ENCODE data around the gene BTBD9.

Gene BTBD9

GRCh38 chr6:38159596-38159995 is 480.1 kb downstream of the BTBD9 start:
- H3K27me3 ChIP-seq = no peaks in the 10 kb centered on the region
- no peaks in the 10 kb centered on the region for H3K9me3 ChIP-seq

GRCh38 chr6:38158762-38159350 is 480.9 kb downstream of the BTBD9 start:
- Histone ChIP-seq H3K9me3 (no peaks in the 10 kb centered on the region), H3K4me1 (no peaks in the 10 kb centered on the region), H3K4me3 (ENCODE audit: low read depth, low read length) (no peak overlapping the region), H3K27me3 (no peaks in the 10 kb centered on the region), H3K36me3 (no peaks in the 10 kb centered on the region)
- no peak for TF ChIP-seq CTCF (IDR thresholded peaks at IDR 0.05; ENCODE audit: low read depth, low read length)
- DNase-seq = no peak

More at GRCh38 chr6:38159596-38159995, 480.1 kb downstream of the BTBD9 start:
- no peak for DNase-seq
- Histone ChIP-seq H3K36me3 (no peaks in the 10 kb centered on the region), H3K4me1 (no peaks in the 10 kb centered on the region), H3K4me3 (ENCODE audit: low read depth, low read length) (no peak overlapping the region)
- no peak for TF ChIP-seq CTCF (IDR thresholded peaks at IDR 0.05; ENCODE audit: low read depth, low read length)

GRCh38 chr6:38157905-38158304 is 481.8 kb downstream of the BTBD9 start:
- Histone ChIP-seq H3K9me3 (no peaks in the 10 kb centered on the region), H3K4me1 (no peaks in the 10 kb centered on the region), H3K27me3 (no peaks in the 10 kb centered on the region), H3K4me3 (ENCODE audit: low read depth, low read length) (no peak overlapping the region), H3K36me3 (peaks cover 5% of the 10 kb centered on the region; the same call in 1 of the 2 replicates)
- TF ChIP-seq CTCF (IDR thresholded peaks at IDR 0.05; ENCODE audit: low read depth, low read length) = no peak
- DNase-seq = no peak

- peaks cover 14% of the 10 kb centered on the region; the same call in 1 of the 2 replicates for H3K36me3 ChIP-seq
- H3K4me3 ChIP-seq (ENCODE audit: low read depth, low read length) = no peak overlapping the region
- DNase-seq = no peak
- no peaks in the 10 kb centered on the region for H3K9me3 ChIP-seq
- no peak for TF ChIP-seq CTCF (IDR thresholded peaks at IDR 0.05; ENCODE audit: low read depth, low read length)
- no peaks in the 10 kb centered on the region for H3K27me3 ChIP-seq
- H3K4me1 ChIP-seq = no peaks in the 10 kb centered on the region
These were observed 482.7 kb downstream of the BTBD9 start for GRCh38 chr6:38156818-38157565.

GRCh38 chr6:38155621-38156204 is 484.0 kb downstream of the BTBD9 start:
- Histone ChIP-seq H3K36me3 (peaks cover 14% of the 10 kb centered on the region; the same call in 1 of the 2 replicates), H3K4me3 (ENCODE audit: low read depth, low read length) (no peak overlapping the region), H3K27me3 (no peaks in the 10 kb centered on the region), H3K9me3 (no peaks in the 10 kb centered on the region), H3K4me1 (no peaks in the 10 kb centered on the region)
- TF ChIP-seq CTCF (IDR thresholded peaks at IDR 0.05; ENCODE audit: low read depth, low read length) = no peak
- no peak for DNase-seq

GRCh38 chr6:38155144-38155543 is 484.6 kb downstream of the BTBD9 start:
- Histone ChIP-seq H3K4me1 (no peaks in the 10 kb centered on the region), H3K9me3 (no peaks in the 10 kb centered on the region), H3K4me3 (ENCODE audit: low read depth, low read length) (no peak overlapping the region), H3K36me3 (peaks cover 14% of the 10 kb centered on the region; the same call in 1 of the 2 replicates), H3K27me3 (no peaks in the 10 kb centered on the region)
- DNase-seq = no peak
- TF ChIP-seq CTCF (IDR thresholded peaks at IDR 0.05; ENCODE audit: low read depth, low read length) = no peak
